PC-9 (cell line): Measurements from ENCODE around the gene EYA4. TPM values are rescaled to one million over a fixed set of nuclear protein-coding genes. Genes with fewer than 3 reads are reported as not detected.

Source experiments
- BruUV-seq: library from RNA; stranded (reverse); fragments of 400-500 nt; replicated peaks from 2 replicates; lab custom pipeline; 2021; lab: Mats Ljungman, UMichigan
- CTCF ChIA-PET: fragments of 300-600 bp; sonication (Branson Sonifier 250); formaldehyde crosslinking; loops from one replicate; lab custom pipeline; 2022; ENCODE audit warnings: antibody characterized with exemption; lab: Charles Lee
- POLR2A ChIA-PET: fragments of 300-600 bp; sonication (Branson Sonifier 250); formaldehyde crosslinking; loops from one replicate; lab custom pipeline; 2022; ENCODE audit warnings: antibody characterized with exemption; ENCODE audit not compliant: unreplicated experiment; lab: Charles Lee
- DNase-seq, 2 experiments: peaks; one replicate each; pipeline versions ENCODE4 v3.0.0 to v3.0.0-alpha.2; 2015 to 2022; ENCODE audit warnings: mixed read lengths in 1 of 2
- H2AFZ ChIP-seq: fragments of 200-600 bp; sonication (generic); 2 replicates; pipeline ENCODE4 v1.8.1; 2017; ENCODE audit warnings: antibody characterized with exemption
- H3F3A ChIP-seq: fragments of 200-600 bp; sonication (generic); 2 replicates; pipeline ENCODE4 v1.8.1; 2017; ENCODE audit warnings: antibody characterized with exemption, mild to moderate bottlenecking, low read depth; ENCODE audit not compliant: insufficient read depth
- H3K27ac ChIP-seq: fragments of 200-600 bp; sonication (generic); 2 replicates; pipeline ENCODE4 v1.6.1; 2016; ENCODE audit warnings: mixed run types
- H3K27me3 ChIP-seq: fragments of 200-600 bp; sonication (generic); 2 replicates; pipeline ENCODE4 v1.6.1; 2016; ENCODE audit warnings: low read depth, mixed run types; ENCODE audit not compliant: insufficient read depth
- H3K36me3 ChIP-seq: fragments of 200-600 bp; sonication (generic); 2 replicates; pipeline ENCODE4 v1.6.1; 2016; ENCODE audit warnings: low read depth, mixed run types
- H3K4me1 ChIP-seq: fragments of 200-600 bp; sonication (generic); replicated peaks from 2 replicates; pipeline ENCODE4 v1.6.1; 2016; ENCODE audit warnings: mixed run types; ENCODE audit not compliant: insufficient read depth
- H3K4me2 ChIP-seq: fragments of 200-600 bp; sonication (generic); 2 replicates; pipeline ENCODE4 v1.6.1; 2017; ENCODE audit warnings: mixed run types
- H3K4me3 ChIP-seq: fragments of 200-600 bp; sonication (generic); 2 replicates; pipeline ENCODE4 v1.6.1; 2016; ENCODE audit warnings: mixed run types
- H3K79me2 ChIP-seq: fragments of 200-600 bp; sonication (generic); 2 replicates; pipeline ENCODE4 v1.6.1; 2017; ENCODE audit warnings: low read depth, mixed run types
- H3K9me2 ChIP-seq: fragments of 200-600 bp; sonication (generic); 2 replicates; pipeline ENCODE4 v1.8.1; 2017; ENCODE audit warnings: mild to moderate bottlenecking; ENCODE audit not compliant: insufficient read depth
- H3K9me3 ChIP-seq: fragments of 200-600 bp; sonication (generic); 2 replicates; pipeline ENCODE4 v1.8.1; 2016; ENCODE audit warnings: low read depth; ENCODE audit not compliant: insufficient read depth
- H4K20me1 ChIP-seq: fragments of 200-600 bp; sonication (generic); 2 replicates; pipeline ENCODE4 v1.8.1; 2017; ENCODE audit not compliant: insufficient read depth
- CTCF ChIP-seq: fragments of 200-600 bp; sonication (generic); conservative IDR thresholded peaks from 2 replicates; pipeline ENCODE4 v1.6.1; 2017; ENCODE audit warnings: mixed run types, antibody characterized with exemption, mild to moderate bottlenecking, moderate library complexity
- EZH2 ChIP-seq: fragments of 200-600 bp; sonication (generic); IDR thresholded peaks from 2 replicates; pipeline ENCODE4 v1.8.0; 2017; ENCODE audit warnings: antibody characterized with exemption, low read depth
- intact Hi-C: fragments of 100-400 bp; cut with micrococcal nuclease; formaldehyde crosslinking; loops from one replicate; pipeline ENCODE4 v1.10.0; 2022; ENCODE audit not compliant: unreplicated experiment
- total RNA-seq: library from RNA; stranded (reverse); gene quantifications from 2 replicates; pipeline ENCODE4 v1.2.3, GENCODE V29; 2021

The EYA4 gene
- total RNA-seq, 1 experiment from 2014 or later = 9.8 TPM

- intact Hi-C loops = no loop called here
Observed at GRCh38 chr6:133206942-133207341, 34.2 kb upstream of the EYA4 start.

GRCh38 chr6:133207754-133208153, 33.4 kb upstream of the EYA4 start:
- Histone ChIP-seq H3K27ac (no peak overlapping the region), H3K4me3 (no peak overlapping the region), H3F3A (no peaks in the 10 kb centered on the region), H3K4me1 (no peaks in the 10 kb centered on the region), H3K4me2 (no peak overlapping the region), H4K20me1 (no peaks in the 10 kb centered on the region), H3K9me2 (0 out of 2 replicates have a peak, but pooled peaks cover 6% of the 10 kb centered on the region), H3K36me3 (no peaks in the 10 kb centered on the region), H3K27me3 (no peaks in the 10 kb centered on the region), H3K79me2 (no peaks in the 10 kb centered on the region), H2AFZ (no peak overlapping the region), H3K9me3 (no peaks in the 10 kb centered on the region)
- ChIA-PET POLR2A (no interaction called here), CTCF (no interaction called here)
- intact Hi-C loops = no loop called here
- DNase-seq = no peak
- no TSS peak for BruUV-seq
- TF ChIP-seq EZH2 (no peak), CTCF (no peak)

More at GRCh38 chr6:133206942-133207341, 34.2 kb upstream of the EYA4 start:
- Histone ChIP-seq H3K4me2 (no peak overlapping the region), H3K4me3 (no peak overlapping the region), H3K27me3 (no peaks in the 10 kb centered on the region), H3K36me3 (no peaks in the 10 kb centered on the region), H3K4me1 (no peaks in the 10 kb centered on the region), H3K9me3 (no peaks in the 10 kb centered on the region), H2AFZ (peak overlapping the region; percentile 75), H3K27ac (no peak overlapping the region), H3K79me2 (no peaks in the 10 kb centered on the region), H3K9me2 (no peaks in the 10 kb centered on the region), H4K20me1 (no peaks in the 10 kb centered on the region), H3F3A (no peaks in the 10 kb centered on the region)
- ChIA-PET POLR2A (no interaction called here), CTCF (no interaction called here)
- no peak for DNase-seq
- no TSS peak for BruUV-seq
- no peak for TF ChIP-seq EZH2
- no peak for TF ChIP-seq CTCF

- intact Hi-C loops = no loop called here
- Histone ChIP-seq H3K36me3 (no peaks in the 10 kb centered on the region), H3K9me3 (no peaks in the 10 kb centered on the region), H3K4me2 (no peak overlapping the region), H3K79me2 (no peaks in the 10 kb centered on the region), H2AFZ (no peak overlapping the region), H3K4me1 (no peaks in the 10 kb centered on the region), H3K27ac (no peak overlapping the region), H3K9me2 (0 out of 2 replicates have a peak, but pooled peaks cover 6% of the 10 kb centered on the region), H3F3A (no peaks in the 10 kb centered on the region), H4K20me1 (no peaks in the 10 kb centered on the region), H3K27me3 (no peaks in the 10 kb centered on the region), H3K4me3 (no peak overlapping the region)
- ChIA-PET CTCF (no interaction called here), POLR2A (no interaction called here)
- BruUV-seq = no TSS peak
- no peak for TF ChIP-seq EZH2
- no peak for TF ChIP-seq CTCF
- no peak for DNase-seq
Observed at GRCh38 chr6:133208183-133208755, 32.9 kb upstream of the EYA4 start.
